GM19099 (cell line): ENCODE measurements around the gene DKK2.

Experiments
- POLR2A ChIP-seq: IDR thresholded peaks from 3 replicates; pipeline ENCODE4 v1.6.1; 2011; ENCODE audit warnings: low read depth; ENCODE audit not compliant: insufficient read length; ENCODE audit errors: extremely low read depth

Gene DKK2

GRCh38 chr4:106898621-106899230 lies 137.4 kb downstream of the DKK2 start:
- TF ChIP-seq POLR2A: no peak

DNA sequence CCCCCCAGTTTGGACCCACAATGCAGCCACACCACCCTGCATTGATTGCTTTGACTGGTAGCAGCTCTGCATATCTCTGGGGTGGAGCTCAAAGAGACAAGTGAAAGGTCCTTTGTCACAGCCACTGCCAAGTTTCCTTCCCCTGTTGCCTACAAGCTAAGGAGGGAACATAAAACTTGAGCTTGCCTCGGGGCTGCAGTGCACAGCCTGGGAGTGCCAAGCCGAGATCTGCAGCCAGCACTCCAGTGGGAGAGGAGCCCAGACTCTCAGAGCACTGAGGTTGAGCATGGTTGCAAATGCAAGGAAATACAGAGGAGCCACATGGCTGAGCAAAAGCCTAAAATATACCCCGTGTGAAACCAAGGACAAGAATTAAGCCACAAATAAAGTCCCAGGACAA lies 142.2 kb downstream of the DKK2 start:
- no peak for TF ChIP-seq POLR2A

- no peak for TF ChIP-seq POLR2A
Measured at GRCh38 chr4:106893395-106893881, 142.7 kb downstream of the DKK2 start.

DNA sequence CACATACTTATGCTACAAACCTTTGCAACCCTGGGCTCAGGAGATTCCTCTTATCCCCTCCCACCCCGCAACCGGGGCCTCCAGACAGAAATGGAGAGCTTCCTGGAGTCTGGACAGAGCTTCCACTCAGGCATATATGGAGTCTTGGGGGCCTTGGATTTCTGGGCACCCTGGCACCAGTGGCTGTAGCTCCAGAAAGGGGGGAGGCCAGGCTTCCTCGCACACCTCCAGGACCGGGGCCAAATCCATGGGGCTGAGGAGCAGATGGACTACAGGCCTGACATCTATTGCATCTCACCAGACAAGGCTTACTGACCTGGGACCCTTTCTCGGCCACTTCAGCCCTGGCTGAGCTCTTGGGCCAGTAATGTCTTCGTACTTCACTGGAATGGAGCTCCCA lies 143.3 kb downstream of the DKK2 start:
- no peak for TF ChIP-seq POLR2A

DNA sequence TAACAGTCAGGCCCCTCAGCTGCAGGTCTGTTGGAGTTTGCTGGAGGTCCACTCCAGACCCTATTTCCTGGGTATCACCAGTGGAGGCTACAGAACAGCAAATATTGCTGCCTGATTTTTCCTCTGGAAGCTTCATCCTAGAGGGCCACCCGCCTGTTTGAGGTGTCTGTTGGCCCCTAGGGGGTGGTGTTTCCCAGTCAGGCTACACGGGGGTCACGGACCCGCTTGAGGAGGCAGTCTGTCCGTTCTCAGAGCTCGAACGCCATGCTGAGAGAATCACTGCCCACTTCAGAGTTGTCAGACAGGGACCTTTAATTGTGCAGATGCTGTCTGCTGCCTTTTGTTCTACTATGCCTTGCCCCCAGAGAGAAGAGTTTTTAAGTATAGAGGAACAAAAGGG lies 160.8 kb downstream of the DKK2 start:
- TF ChIP-seq POLR2A: no peak
